Stimulated activated CD4-positive, alpha-beta T cell treated with anti-CD3 and anti-CD28 coated beads, TNF-alpha, amount 100 ng/mL, for 48 hours (primary cell): ENCODE measurements around the gene PRKAG1.

ENCODE experiments used
- DNase-seq, 3 donors: peaks; one replicate each; pipeline ENCODE4 v3.0.0-alpha.2; 2020; ENCODE audit warnings: low read depth in 3 of 3

The PRKAG1 gene

GRCh38 chr12:48981757-48982157, 36.8 kb downstream of the PRKAG1 start:
- DNase-seq: no peak

DNA sequence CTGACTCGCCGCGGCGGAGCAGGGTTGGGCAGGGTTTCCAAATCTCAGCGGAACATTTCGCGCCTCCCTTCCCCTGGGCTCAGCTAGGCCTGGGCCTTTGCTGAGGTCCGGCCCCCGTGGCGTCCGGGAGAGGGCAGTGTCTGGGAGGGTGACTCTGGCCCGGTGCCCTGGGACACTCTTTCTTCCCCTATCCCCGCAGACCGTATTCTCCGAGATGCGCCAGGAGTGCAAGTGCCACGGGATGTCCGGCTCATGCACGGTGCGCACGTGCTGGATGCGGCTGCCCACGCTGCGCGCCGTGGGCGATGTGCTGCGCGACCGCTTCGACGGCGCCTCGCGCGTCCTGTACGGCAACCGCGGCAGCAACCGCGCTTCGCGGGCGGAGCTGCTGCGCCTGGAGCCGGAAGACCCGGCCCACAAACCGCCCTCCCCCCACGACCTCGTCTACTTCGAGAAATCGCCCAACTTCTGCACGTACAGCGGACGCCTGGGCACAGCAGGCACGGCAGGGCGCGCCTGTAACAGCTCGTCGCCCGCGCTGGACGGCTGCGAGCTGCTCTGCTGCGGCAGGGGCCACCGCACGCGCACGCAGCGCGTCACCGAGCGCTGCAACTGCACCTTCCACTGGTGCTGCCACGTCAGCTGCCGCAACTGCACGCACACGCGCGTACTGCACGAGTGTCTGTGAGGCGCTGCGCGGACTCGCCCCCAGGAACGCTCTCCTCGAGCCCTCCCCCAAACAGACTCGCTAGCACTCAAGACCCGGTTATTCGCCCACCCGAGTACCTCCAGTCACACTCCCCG, 37.4 kb downstream of the PRKAG1 start:
- DNase-seq: no peak

DNA sequence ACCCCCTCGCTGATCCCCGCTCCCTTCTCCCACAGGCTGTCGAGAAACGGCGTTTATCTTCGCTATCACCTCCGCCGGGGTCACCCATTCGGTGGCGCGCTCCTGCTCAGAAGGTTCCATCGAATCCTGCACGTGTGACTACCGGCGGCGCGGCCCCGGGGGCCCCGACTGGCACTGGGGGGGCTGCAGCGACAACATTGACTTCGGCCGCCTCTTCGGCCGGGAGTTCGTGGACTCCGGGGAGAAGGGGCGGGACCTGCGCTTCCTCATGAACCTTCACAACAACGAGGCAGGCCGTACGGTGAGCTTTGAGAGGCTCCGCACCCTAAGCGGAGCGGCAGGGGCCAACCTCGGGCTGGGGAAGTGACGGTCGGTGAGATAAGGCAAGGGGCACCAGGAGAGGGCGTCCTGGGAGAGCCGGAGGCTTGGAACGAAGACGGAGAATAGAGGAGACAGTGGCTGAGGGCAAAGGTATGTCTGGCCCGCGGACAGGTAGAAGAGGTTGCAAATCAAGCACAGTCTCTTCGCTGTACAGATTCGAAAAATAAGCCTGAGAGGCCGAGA, 38.1 kb downstream of the PRKAG1 start:
- DNase-seq: no peak

- DNase-seq: no peak
These were observed 38.8 kb downstream of the PRKAG1 start for GRCh38 chr12:48979602-48980388.

DNA sequence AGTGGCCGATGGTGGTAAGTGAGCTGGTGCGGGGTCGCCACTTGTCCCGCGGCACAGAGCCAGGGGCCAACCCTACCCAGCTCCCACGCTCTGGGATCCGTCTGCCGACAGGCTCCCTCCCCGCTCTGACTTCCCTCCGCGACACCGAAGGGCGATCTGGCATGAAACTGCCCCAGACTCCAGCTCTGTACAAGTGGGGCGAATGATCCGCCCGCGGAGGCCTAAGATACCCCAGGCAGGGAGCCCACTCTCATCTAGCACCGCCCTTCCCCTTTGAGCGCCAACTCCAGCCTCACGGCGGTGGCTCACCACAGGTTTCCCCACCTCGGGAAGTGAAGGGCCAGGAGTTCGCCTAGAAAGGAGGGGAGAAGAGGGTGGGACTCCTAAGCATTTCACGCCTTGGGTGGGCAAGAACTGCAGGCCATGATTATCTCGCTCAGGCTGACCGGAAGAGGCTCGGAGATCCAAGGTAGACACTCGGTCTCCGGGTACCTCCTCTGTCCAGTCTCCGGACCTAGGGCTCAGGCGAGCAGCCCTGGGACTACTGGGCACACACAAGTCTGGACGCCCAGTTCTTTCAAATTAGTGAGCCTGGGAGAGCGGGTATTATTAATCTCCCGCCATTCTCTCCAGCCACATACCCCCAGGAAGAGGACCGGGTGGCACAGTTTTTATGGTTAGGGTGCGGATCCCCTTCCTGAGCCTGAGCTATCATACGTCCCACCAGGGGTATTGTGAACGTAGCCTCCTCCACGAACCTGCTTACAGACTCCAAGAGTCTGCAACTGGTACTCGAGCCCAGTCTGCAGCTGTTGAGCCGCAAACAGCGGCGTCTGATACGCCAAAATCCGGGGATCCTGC, 39.6 kb downstream of the PRKAG1 start:
- no peak for DNase-seq

DNA sequence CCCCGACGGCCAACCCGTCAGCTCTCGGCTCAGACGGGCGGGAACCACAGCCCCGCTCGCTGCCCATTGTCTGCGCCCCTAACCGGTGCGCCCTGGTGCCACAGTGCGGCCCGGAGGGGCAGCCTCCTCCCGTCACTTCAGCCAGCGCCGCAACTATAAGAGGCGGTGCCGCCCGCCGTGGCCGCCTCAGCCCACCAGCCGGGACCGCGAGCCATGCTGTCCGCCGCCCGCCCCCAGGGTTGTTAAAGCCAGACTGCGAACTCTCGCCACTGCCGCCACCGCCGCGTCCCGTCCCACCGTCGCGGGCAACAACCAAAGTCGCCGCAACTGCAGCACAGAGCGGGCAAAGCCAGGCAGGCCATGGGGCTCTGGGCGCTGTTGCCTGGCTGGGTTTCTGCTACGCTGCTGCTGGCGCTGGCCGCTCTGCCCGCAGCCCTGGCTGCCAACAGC, 40.3 kb downstream of the PRKAG1 start, which contains the start of gene WNT1:
WNT1 (plus strand) TSS at position 32 of the 450 bp plus-strand sequence; CDS start at position 361, 329 bp downstream.
- no peak for DNase-seq

- peak; percentile 60 to 88 (median 75) for DNase-seq
These were observed 41.0 kb downstream of the PRKAG1 start for GRCh38 chr12:48977290-48978281.

DNA sequence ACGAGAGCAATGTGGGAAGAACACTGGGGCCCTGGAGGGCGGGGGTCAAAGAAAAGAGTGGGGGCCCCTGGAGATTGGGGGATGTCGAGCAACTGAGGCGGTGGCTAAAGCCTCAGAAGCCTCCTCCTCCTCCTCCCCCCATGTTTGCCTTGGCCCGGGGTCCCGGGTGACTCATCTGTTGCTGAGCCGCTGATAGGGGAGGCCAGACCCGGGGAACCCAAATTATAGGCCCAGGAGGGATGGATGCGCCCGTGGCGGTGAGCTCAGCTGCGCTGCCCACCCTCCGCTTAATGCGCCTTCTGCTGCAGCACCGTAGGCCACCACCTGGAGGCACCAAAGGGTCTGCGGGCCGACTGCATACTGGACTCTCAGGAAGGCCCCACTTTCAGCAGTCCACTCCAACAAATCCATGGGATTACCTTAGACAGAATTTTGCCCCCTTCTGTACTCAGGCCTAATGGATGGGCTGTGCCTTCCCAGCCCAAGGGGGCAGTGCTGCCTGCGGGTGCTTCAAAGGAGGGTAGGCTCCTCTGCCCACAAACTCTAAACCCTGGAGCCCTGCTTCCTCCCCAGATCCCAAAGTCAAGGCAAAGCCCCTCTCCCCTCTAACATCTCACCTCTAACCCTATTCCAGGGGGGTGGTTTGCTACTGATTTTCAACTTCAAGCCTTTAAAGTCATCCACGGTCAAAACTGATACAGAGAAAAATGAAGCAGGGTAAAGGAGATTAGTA, 44.5 kb downstream of the PRKAG1 start:
- no peak for DNase-seq

DNA sequence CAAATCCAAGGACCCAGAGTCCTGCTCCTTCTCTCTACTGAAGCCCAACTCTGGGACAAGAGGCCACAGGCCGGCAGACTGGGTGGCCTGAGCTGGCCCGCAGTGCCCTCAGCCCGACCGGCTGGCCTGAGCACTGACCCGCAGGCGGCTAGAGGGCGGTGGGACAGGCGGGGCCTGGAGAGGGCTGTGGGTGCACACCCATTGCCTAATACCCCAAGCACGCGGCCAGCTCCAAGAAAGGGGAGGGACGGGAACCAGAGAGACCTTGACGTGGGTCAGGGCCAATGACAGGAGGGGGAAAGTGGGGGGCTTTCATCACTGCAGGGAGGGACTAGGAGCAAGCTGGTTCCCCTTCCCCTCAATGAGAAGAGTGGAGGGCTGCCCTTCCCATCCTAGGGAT, 45.0 kb downstream of the PRKAG1 start:
- no peak for DNase-seq

- no peak for DNase-seq
These were observed 45.6 kb downstream of the PRKAG1 start for GRCh38 chr12:48972952-48973483.

GRCh38 chr12:48972213-48972951, 46.2 kb downstream of the PRKAG1 start:
- DNase-seq: no peak

DNA sequence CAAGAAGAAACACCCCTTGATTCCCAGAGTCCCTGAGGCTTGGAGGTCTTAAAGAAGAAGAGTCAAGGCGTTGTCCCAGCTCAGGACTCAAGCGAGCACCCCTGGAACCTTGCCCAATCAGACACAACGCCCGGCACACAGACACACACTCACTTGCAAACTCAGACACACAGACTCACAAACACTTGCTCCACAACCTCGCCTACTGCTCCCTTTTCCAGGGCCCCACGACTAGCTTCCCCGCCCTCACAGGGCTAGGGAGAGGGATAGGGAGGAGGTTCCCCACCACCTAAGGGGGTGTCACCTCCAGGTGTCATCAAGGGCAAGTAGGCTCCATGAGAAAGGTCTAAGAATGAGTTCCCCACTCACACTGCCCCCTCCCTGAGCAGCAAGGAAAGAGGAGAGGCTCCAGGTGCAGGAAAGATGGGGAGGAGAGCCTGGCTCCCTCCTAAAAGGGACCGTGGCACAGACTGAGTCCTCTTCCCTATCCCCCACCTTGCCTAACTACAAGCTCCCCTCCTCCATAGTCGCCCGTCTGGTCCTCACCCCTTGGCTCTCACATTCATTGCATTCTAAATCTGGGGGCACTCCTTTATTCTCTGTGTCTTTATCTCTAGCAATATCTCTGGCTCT, 47.8 kb downstream of the PRKAG1 start:
- DNase-seq: no peak

- DNase-seq: no peak
These were observed 48.5 kb downstream of the PRKAG1 start for GRCh38 chr12:48969833-48970701.

DNA sequence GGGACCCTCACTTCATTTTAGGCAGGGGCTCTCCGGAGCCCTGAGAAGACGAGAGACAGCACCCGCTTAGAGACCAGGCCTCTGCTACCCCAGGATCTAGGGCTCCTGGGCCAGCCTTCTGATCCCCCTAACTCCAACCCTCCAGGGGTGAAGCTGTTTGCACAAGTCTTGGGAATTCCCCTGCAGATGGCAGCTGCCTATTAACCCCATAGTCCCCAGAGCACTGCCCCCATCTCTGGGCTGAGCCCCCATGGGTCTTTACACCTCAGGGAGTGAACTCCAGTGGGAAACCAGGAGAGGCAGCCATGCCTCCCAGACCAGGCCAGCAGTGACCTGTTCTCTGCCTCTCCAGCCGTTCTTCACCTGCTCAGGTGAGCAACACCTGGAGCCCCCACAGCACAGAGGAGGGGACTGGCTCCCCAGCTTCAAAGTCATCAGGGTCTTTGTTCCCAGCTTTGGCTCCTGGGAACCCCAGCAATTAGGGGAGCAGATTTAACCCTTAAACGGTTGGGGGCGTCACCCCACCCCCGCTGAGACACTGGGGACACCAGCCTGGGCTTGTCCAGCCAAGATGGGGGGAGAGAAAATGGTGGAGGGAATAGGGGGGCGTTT, 49.3 kb downstream of the PRKAG1 start:
- DNase-seq: no peak

DNA sequence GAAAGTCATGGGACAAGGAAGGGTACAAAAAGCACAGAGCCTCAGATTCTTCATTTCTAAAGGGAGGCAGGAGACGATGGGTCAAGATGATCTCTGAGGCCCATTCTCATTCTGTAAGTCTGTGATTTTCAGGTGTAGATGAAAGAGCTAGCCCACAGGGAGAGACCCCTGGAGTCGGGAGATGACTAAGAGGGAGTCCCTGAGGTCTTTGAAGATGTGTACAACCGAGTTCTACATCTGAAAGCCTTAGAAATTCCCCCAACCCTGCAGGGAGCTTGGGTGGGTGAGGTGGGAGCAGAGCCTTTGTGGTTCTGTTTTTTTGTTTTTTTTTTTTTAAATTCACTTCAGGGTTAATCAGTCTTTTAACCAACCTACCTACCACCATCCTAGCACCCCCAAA, 50.1 kb downstream of the PRKAG1 start:
- DNase-seq: no peak

DNA sequence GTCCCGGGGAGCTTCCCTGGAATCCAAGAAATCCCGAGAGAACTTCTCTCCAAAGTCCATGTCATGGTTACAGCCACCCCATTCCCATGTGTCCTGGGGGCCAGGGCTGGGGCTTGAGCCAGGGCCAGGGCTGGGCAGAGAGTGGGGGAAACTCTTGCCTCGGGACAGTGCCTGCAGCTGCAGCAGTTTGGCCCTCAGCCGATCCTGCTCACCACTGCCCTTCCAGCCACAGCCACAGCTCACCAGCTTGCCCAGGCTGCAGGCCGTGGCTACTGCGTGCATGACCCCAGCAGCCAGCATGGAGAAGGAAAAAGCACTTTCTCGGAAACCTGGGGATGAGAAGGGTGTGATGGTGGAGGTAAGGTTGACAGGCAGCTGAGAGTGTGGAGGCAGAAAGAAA, 50.6 kb downstream of the PRKAG1 start:
- DNase-seq: no peak
